Measurements from ENCODE around the gene SLC35E4. TPM values are rescaled to one million over a fixed set of nuclear protein-coding genes. Genes with fewer than 3 reads are reported as not detected.
"Not testable (repeated sequence)": the region's sequence is repeated elsewhere in the genome, so short reads cannot be mapped to it uniquely, and the experiment has no call there.

SLC35E4 gene
- total RNA-seq, 4 donors from 2014 or later = 0.29 to 11.7 (median 3.0) TPM

DNA sequence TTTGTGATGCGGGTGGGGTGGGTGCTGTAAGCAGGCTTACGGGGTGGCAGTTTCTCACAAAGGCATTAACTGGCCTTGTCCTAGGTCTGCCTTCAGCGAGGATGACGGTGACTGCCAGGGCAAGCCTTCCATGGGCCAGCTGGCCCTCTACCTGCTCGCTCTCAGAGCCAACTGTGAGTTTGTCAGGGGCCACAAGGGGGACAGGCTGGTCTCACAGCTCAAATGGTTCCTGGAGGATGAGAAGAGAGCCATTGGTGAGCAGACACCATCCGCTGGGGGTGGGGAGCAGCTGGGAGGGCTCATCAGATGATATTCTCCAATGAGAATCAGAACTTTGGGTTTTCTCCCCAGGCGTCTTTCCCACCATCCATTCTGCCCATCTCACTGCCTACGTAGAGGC lies 22.8 kb upstream of the SLC35E4 start:
- TF ChIP-seq, protein P1, sequence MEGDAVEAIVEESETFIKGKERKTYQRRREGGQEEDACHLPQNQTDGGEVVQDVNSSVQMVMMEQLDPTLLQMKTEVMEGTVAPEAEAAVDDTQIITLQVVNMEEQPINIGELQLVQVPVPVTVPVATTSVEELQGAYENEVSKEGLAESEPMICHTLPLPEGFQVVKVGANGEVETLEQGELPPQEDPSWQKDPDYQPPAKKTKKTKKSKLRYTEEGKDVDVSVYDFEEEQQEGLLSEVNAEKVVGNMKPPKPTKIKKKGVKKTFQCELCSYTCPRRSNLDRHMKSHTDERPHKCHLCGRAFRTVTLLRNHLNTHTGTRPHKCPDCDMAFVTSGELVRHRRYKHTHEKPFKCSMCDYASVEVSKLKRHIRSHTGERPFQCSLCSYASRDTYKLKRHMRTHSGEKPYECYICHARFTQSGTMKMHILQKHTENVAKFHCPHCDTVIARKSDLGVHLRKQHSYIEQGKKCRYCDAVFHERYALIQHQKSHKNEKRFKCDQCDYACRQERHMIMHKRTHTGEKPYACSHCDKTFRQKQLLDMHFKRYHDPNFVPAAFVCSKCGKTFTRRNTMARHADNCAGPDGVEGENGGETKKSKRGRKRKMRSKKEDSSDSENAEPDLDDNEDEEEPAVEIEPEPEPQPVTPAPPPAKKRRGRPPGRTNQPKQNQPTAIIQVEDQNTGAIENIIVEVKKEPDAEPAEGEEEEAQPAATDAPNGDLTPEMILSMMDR (IDR thresholded peaks at IDR 0.05) = no peak
- TF ChIP-seq POLR2A (IDR thresholded peaks at IDR 0.05) = no peak
- Histone ChIP-seq H3K36me3 (no peaks in the 10 kb centered on the region), H3K4me1 (peaks cover 0 to 14% of the 10 kb centered on the region in 2 donors), H3K27me3 (no peaks in the 10 kb centered on the region), H3K9me3 (no peaks in the 10 kb centered on the region), H3K27ac (no peak overlapping the region), H3K4me3 (no peak overlapping the region)
- intact Hi-C loops (cut with DNase I; ENCODE audit: low total_unique reads) = no loop called here
- no peak for DNase-seq

DNA sequence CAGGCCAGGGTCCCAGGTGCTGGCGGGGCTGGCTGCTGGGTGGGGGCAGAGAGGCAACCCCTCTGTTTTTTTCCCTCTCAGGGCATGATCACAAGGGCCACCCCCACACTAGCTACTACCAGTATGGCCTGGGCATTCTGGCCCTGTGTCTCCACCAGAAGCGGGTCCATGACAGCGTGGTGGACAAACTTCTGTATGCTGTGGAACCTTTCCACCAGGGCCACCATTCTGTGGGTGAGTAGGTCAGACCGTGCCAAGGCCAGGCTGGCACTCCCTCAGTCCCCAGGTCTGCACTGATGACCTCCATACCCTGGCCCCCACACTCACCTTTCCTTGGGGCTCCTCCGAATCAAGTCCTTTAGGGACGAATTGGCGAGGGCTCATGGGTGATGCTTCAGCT lies 21.3 kb upstream of the SLC35E4 start:
- no peaks in the 10 kb centered on the region for H3K27me3 ChIP-seq
- DNase-seq = no peak
- no peak overlapping the region for H3K27ac ChIP-seq
- no peak for TF ChIP-seq POLR2A (IDR thresholded peaks at IDR 0.05)
- TF ChIP-seq, protein P1 (IDR thresholded peaks at IDR 0.05) = no peak
- intact Hi-C loops (cut with DNase I; ENCODE audit: low total_unique reads) = no loop called here
- H3K9me3 ChIP-seq = no peaks in the 10 kb centered on the region
- H3K4me1 ChIP-seq = peaks cover 0 to 3% of the 10 kb centered on the region in 2 donors
- no peak overlapping the region for H3K4me3 ChIP-seq
- H3K36me3 ChIP-seq = no peaks in the 10 kb centered on the region

DNA sequence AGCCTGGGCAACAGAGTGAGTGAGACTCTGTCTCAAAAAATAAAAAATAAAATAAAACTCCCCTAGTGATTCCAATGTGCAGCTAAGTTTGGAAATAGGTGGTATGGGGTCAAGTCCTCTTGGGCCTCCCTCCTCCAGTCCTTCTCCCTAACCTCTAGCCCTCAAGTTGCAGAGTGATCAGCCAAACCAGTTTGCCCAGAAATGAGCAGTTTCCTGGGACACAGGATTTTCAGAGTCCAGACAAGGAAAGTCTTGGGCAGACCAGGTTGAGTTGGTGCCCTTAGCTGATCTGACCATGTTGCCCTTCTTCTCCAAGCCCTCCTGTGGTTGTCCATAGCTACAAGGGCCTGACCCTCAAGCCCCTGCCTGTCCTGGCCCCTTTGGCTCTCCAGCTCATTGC lies 20.7 kb upstream of the SLC35E4 start:
- intact Hi-C loops (cut with DNase I; ENCODE audit: low total_unique reads) = no loop called here
- TF ChIP-seq POLR2A (IDR thresholded peaks at IDR 0.05) = no peak
- TF ChIP-seq, protein P1 (IDR thresholded peaks at IDR 0.05) = no peak
- no peaks in the 10 kb centered on the region for H3K36me3 ChIP-seq
- no peak overlapping the region for H3K4me3 ChIP-seq
- H3K27me3 ChIP-seq = no peaks in the 10 kb centered on the region
- H3K9me3 ChIP-seq = no peaks in the 10 kb centered on the region
- H3K4me1 ChIP-seq = no peaks in the 10 kb centered on the region
- H3K27ac ChIP-seq = no peak overlapping the region
- no peak for DNase-seq

DNA sequence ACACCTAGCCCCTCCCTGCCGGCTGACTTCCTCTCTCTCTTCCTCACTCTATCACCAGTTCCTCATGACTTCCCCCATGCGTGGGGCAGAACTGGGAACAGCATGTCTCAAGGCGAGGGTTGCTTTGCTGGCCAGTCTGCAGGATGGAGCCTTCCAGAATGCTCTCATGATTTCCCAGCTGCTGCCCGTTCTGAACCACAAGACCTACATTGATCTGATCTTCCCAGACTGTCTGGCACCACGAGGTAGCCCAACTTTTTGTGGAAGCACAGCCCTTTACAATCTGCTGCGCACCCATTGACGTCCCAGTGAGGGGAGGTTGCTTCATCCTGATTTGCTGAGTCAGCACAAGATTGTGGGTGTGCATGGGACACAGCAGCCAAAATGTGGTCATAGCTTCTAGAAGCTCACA lies 20.0 kb upstream of the SLC35E4 start:
- Histone ChIP-seq H3K27ac (no peak overlapping the region), H3K4me1 (no peaks in the 10 kb centered on the region), H3K4me3 (no peak overlapping the region), H3K27me3 (no peaks in the 10 kb centered on the region), H3K9me3 (no peaks in the 10 kb centered on the region), H3K36me3 (no peaks in the 10 kb centered on the region)
- no peak for DNase-seq
- intact Hi-C loops (cut with DNase I; ENCODE audit: low total_unique reads) = no loop called here
- TF ChIP-seq, protein P1 (IDR thresholded peaks at IDR 0.05) = no peak
- TF ChIP-seq POLR2A (IDR thresholded peaks at IDR 0.05) = no peak

DNA sequence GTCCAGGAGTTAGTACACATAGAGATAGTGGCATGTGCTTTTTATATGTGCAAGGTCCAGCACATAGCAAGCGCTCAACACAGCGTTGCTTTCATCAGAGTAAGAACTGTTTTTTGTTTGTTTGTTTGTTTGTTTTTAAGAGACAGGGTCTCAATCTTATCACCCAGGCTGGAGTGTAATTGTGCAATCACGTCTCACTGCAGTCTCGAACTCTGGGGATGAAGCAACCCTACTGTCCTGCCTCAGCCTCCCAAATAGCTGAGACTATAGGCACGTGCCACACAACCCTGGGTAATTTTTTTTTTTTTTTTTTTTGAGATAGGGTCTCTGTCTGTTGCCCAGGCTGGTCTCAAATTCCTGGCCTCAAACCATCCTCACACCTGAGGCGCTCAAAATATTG lies 17.8 kb upstream of the SLC35E4 start:
- Histone ChIP-seq H3K4me3 (no peak overlapping the region), H3K27ac (no peak overlapping the region), H3K27me3 (no peaks in the 10 kb centered on the region), H3K36me3 (no peaks in the 10 kb centered on the region), H3K9me3 (no peaks in the 10 kb centered on the region), H3K4me1 (no peaks in the 10 kb centered on the region)
- DNase-seq = no peak
- intact Hi-C loops (cut with DNase I; ENCODE audit: low total_unique reads) = no loop called here
- no peak for TF ChIP-seq POLR2A (IDR thresholded peaks at IDR 0.05)
- TF ChIP-seq, protein P1 (IDR thresholded peaks at IDR 0.05) = no peak

DNA sequence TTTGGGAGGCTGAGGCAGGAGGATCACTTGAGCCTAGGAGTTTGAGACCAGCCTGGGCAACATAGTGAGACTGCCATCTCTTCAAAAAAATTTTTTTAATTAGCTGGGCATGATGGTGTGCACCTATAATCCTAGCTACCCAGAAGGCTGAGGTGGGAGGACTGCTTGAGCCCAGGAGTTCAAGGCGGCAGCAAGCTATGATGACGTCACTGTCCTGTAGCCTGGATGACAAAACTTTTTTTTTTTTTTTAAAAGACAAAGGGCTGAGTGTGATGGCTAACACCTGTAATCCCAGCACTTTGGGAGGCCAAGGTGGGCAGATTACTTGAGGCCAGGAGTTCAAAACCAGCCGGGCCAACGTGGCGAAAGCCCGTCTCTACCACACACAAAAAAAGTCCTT lies 15.7 kb upstream of the SLC35E4 start:
- intact Hi-C loops (cut with DNase I; ENCODE audit: low total_unique reads); H3K27ac ChIP-seq; H3K36me3 ChIP-seq; H3K4me1 ChIP-seq; H3K4me3 ChIP-seq; H3K9me3 ChIP-seq; H3K27me3 ChIP-seq; DNase-seq: not testable (repeated sequence)

Data from uterus (tissue), 4 donors.